ENCODE data around the gene DMD.

DMD gene

GRCh38 chrX:31307952-31308351, 1903.4 kb downstream of the DMD start:
- DNase-seq: no peak

DNA sequence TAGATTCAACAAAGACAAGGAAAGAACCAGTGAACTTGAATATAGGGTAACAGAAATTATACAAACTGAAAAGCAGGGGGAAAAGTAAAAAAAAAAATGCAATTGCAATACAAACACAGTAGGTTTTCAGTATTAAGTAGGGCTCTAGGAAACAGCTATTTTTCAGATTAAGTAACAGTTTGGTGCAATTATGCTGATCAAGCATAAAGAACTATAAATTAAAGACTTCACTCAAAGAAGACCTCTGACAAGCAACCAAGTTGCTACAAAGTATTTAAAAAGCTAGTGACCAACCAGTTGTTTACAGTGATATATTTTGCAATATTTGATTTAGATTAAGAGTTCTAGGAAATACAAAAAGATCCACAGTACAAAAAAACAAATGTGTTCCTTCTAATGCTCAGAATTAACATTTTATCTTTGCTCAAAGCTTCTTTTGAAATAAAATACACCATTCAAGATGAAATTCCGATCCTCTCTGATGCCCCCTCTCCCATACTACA, 1908.7 kb downstream of the DMD start:
- no peak for DNase-seq

DNA sequence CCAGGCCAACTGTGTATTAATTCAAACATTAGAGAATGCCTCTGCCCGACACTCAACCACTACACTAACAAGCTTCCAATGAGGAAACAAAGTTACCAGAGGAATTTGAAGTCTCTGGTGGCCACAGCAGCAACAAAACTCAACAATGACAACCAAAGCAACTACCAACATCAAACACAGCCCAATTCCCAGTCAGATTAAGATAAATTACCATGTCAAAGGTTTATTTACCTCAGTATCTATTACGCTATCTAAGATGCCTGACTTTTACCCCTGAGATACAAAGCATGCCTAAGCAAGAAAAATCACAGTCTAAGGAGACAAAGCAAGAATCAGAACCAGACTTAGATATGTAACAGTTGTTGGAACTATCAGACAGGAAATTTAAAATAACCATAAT, 1909.4 kb downstream of the DMD start:
- DNase-seq: no peak

DNA sequence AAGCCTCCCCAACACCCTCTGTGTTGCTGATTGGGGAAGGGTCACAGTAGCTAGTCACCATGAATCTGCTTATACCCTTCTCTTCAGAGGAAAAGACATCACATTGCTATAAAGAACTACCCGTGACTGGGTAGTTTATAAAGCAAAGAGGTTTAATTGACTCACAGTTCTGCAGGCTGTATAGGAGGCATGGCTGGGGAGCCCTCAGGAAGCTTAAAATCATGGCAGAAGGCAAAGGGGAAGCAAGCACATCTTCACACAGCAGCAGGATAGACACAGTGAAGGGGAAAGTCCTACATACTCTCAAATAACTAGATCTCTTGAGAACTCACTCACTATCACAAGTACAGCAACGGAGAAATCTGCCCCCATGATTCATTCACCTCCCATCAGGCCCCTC, 1910.1 kb downstream of the DMD start:
- no peak for DNase-seq

- DNase-seq: no peak
Observed at GRCh38 chrX:31298916-31299315, 1912.4 kb downstream of the DMD start.

DNA sequence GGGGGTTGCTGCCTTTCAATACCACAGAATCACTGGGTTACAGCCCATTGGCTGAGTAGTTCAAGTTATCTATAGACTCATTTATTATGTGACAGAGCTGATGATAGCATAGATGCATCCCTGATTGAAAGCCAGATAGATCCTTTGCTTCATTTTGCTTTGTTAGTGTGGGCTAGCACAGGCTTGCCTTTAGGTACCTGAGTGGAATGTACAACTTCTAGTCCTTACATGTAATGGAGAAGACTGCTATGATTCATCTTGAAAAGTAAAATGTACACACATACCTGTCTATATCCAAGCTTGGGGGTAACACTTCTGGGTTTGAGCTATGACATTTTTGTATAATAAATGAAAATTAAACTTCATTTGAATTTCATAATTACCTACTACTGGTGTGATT, 1913.5 kb downstream of the DMD start:
- no peak for DNase-seq

DNA sequence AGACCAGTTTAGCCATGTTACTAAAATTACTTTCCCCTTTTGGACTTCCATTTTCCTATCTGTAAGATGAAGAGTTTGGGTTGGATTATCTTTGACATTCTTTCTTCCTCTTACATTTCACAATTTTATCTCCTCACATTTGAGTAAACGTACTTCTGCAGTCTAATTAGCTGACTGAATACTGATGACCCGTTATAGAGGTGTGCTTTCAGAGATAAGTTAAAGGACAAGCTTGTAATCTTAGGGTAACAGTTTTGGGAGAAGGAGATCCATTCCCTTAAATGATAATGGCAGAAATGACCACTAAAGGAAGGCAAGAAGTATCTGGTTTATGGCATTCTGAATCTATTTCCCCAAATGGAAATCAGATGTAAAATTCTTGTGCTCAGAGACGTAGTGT, 1916.9 kb downstream of the DMD start:
- DNase-seq: no peak

DNA sequence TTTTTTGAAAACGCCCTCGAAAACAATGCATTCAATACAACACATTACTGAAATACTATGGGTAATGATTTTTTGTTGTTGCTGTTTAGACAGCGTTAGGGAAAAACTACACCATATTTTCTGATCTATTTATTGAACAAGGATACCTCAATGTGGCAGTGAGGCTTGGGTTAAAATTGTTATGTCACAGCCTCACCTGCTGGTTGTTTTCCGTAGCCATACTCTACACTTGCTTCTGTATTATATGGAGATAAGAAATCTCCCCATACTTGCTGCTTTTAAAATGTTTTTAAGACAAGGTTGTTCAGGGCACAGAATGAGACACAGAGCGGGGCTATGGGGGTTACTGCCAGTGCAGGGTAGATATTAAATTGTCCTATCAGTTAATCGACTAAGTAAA, 1917.9 kb downstream of the DMD start:
- DNase-seq: no peak

GRCh38 chrX:31291131-31291530, 1920.2 kb downstream of the DMD start:
- no peak for DNase-seq

- no peak for DNase-seq
Observed at GRCh38 chrX:31287861-31288260, 1923.5 kb downstream of the DMD start.

DNA sequence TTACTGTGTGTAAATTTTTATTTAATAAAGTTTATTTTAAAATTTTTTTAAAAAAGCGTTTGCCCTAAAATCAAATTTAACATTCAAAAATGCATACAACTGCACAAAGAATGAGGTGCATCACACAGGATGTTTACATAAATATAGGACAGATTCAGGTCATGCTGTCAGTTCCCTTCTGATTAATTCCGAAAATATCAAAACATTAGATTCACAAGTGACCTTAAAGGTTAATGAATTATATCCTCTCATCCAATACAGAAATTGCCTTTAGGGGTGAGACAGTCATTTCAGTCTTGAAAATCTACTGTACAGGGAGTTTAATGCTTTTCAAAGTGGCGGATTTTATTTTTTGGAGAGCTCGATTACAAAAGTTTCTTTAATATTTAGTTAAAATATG, 1930.8 kb downstream of the DMD start:
- DNase-seq: no peak

- DNase-seq: no peak
Observed at GRCh38 chrX:31279359-31279758, 1932.0 kb downstream of the DMD start.

- no peak for DNase-seq
Observed at GRCh38 chrX:31272472-31272775, 1938.9 kb downstream of the DMD start.

- DNase-seq: no peak
Observed at GRCh38 chrX:31271615-31272471, 1939.5 kb downstream of the DMD start.

GRCh38 chrX:31269914-31270313, 1941.4 kb downstream of the DMD start:
- DNase-seq: no peak

- DNase-seq: no peak
Observed at GRCh38 chrX:31268359-31268758, 1943.0 kb downstream of the DMD start.

GRCh38 chrX:31266203-31267076, 1944.9 kb downstream of the DMD start:
- DNase-seq: no peak

DNA sequence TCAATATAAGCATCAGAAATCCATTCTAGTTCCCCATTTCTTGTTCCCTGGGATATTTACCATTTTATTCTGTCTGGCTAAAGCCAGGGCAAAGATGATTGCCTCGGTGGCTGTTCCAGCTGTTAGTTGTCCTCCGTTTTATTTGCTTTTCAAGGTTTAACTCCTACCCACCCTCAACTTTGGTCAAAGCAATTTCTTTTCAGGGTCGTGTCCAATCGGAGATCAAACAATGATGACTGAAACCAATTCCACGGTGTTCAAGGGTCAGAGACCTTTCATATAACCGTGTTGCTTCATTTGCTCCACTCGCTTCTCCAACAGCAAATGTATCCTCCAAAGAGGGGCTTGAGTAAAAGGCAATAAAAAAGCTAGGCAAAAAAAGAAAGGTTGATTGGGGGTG, 1946.0 kb downstream of the DMD start:
- DNase-seq: no peak

DNA sequence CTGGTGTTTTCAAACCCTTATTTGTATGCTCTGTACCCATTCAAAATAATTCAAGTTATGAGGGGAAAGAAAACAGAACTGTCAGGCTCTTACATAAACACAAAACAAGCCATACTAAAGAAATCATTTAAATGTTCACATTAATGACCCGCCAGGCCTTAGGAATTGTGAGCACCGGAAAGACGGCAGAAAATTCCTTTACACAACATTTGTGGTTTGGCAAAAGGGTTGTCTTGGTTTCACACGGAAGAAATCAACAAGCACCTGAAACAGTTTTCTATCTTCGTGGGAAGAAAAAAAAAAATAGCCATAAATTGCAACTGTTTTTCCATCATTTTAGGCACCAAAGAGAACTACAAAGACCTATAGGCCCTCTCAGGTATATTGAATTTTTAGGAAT, 1951.0 kb downstream of the DMD start:
- DNase-seq: no peak

GRCh38 chrX:31258166-31258565, 1953.2 kb downstream of the DMD start:
- no peak for DNase-seq

DNA sequence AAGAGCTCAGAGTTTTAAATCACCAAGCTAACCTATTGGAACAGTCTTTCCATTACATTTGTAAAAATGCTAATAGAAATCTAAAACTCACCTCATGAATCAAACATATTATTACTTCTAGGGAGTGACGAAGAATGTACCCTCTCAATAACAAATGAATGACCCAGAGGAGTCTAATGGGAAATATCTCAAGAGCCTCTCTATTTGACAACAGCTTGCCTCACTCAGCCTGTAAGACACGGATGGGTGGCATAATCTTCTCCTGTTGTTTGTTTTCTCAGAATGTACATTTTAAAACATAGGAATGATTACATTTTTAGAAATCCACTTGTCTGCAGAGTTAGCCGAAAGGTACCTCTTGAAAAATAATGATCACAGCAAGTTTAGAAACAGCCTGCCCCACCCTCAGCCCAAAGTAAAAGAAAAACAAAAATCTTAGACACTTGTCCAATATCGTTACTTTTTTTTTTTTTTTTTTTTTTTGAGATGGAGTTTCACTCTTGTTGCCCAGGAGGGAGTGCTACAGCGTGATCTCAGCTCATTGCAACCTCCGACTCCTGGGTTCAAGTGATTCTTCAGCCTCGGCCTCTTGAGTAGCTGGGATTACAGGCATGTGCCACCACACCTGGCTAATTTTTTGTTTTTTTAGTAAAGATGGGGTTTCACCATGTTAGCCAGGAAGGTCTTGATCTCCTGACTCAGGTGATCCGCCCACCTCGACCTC, 1955.9 kb downstream of the DMD start:
- no peak for DNase-seq

- DNase-seq: no peak
Observed at GRCh38 chrX:31252133-31252532, 1959.2 kb downstream of the DMD start.

GRCh38 chrX:31251336-31251735, 1960.0 kb downstream of the DMD start:
- DNase-seq: no peak

DNA sequence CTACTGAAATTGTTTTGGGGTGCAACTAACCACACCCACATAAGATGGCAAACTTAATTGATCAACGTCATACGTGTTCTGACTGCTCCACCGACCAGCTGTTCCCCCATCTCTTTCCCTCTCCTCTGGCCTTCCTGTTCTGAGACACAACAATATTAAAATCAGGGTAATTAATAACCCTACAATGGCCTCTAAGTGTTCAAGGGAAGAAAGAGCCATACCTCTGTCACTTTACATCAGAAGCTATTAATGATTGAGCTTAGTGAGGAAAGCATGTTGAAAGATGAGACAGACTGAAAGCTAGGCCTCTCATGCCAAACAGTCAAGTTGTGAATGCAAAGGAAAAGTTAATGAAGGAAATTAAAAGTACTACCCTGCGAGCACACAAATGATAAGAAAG, 1965.6 kb downstream of the DMD start:
- DNase-seq: no peak
